Bone marrow (tissue), 2 donors: ENCODE results near the gene TEK.

Experiments
- DNase-seq, 2 donors: peaks; one replicate each; lab custom pipeline; 2025; lab: John Stamatoyannopoulos, UW

TEK gene

GRCh38 chr9:27124151-27124550 lies 15.1 kb downstream of the TEK start:
- DNase-seq = no peak

- no peak for DNase-seq
Observed at GRCh38 chr9:27125030-27125429, 16.0 kb downstream of the TEK start.

GRCh38 chr9:27125936-27126335 lies 16.9 kb downstream of the TEK start:
- no peak for DNase-seq

GRCh38 chr9:27126670-27127069 lies 17.6 kb downstream of the TEK start:
- no peak for DNase-seq

- DNase-seq = no peak
Observed at GRCh38 chr9:27129221-27129620, 20.2 kb downstream of the TEK start.

GRCh38 chr9:27131731-27132130 lies 22.7 kb downstream of the TEK start:
- no peak for DNase-seq

- no peak for DNase-seq
Observed at GRCh38 chr9:27133817-27134216, 24.8 kb downstream of the TEK start.

- DNase-seq = no peak
Observed at GRCh38 chr9:27142299-27142930, 33.4 kb downstream of the TEK start.

GRCh38 chr9:27145143-27145542 lies 36.1 kb downstream of the TEK start:
- no peak for DNase-seq

- DNase-seq = no peak
Observed at GRCh38 chr9:27149651-27150050, 40.6 kb downstream of the TEK start.

GRCh38 chr9:27150746-27151406 lies 41.9 kb downstream of the TEK start:
- no peak for DNase-seq

GRCh38 chr9:27151693-27152404 lies 42.8 kb downstream of the TEK start:
- DNase-seq = no peak

GRCh38 chr9:27152405-27152718 lies 43.3 kb downstream of the TEK start:
- no peak for DNase-seq

- DNase-seq = no peak
Observed at GRCh38 chr9:27154908-27155307, 45.9 kb downstream of the TEK start.

- DNase-seq = no peak
Observed at GRCh38 chr9:27157097-27157496, 48.1 kb downstream of the TEK start.

- DNase-seq = no peak
Observed at GRCh38 chr9:27157736-27158135, 48.7 kb downstream of the TEK start.

GRCh38 chr9:27160636-27161035 lies 51.6 kb downstream of the TEK start:
- no peak for DNase-seq

- no peak for DNase-seq
Observed at GRCh38 chr9:27162045-27162444, 53.0 kb downstream of the TEK start.

- no peak for DNase-seq
Observed at GRCh38 chr9:27165068-27165467, 56.0 kb downstream of the TEK start.

- DNase-seq = no peak
Observed at GRCh38 chr9:27165670-27166069, 56.6 kb downstream of the TEK start.

- no peak for DNase-seq
Observed at GRCh38 chr9:27168496-27168895, 59.5 kb downstream of the TEK start.

- DNase-seq = no peak
Observed at GRCh38 chr9:27168951-27169350, 59.9 kb downstream of the TEK start.

GRCh38 chr9:27176971-27177370 lies 67.9 kb downstream of the TEK start:
- DNase-seq = no peak
